GM19438 (cell line): ENCODE results near the gene KCTD7.
A peak's percentile ranks its signal among the peaks of the same experiment; 100 is the strongest.
"Not testable (repeated sequence)": the region's sequence is repeated elsewhere in the genome, so short reads cannot be mapped to it uniquely, and the experiment has no call there.

Experiments
- ATAC-seq: cut with Tn5 transposase; IDR thresholded peaks from one replicate; pipeline ENCODE4 v1.9.1; 2021; ENCODE audit warnings: low read depth; ENCODE audit not compliant: unreplicated experiment

KCTD7 gene

GRCh38 chr7:66643395-66643794 lies 14.7 kb downstream of the KCTD7 start:
- ATAC-seq, result no peak

GRCh38 chr7:66651026-66651425 lies 22.3 kb downstream of the KCTD7 start:
- not testable (repeated sequence) for ATAC-seq

GRCh38 chr7:66653719-66654274 lies 25.1 kb downstream of the KCTD7 start:
- ATAC-seq, result not testable (repeated sequence)

- peak; percentile 87 for ATAC-seq
Observed at GRCh38 chr7:66654275-66655112, 25.8 kb downstream of the KCTD7 start.

GRCh38 chr7:66655113-66655806 lies 26.6 kb downstream of the KCTD7 start:
- peak; percentile 11 for ATAC-seq

- ATAC-seq, result not testable (repeated sequence)
Observed at GRCh38 chr7:66655826-66656485, 27.3 kb downstream of the KCTD7 start.

- ATAC-seq, result no peak
Observed at GRCh38 chr7:66657798-66658197, 29.1 kb downstream of the KCTD7 start.

- no peak for ATAC-seq
Observed at GRCh38 chr7:66662646-66663264, 34.1 kb downstream of the KCTD7 start.

GRCh38 chr7:66664590-66665293 lies 36.1 kb downstream of the KCTD7 start:
- no peak for ATAC-seq

- no peak for ATAC-seq
Observed at GRCh38 chr7:66666313-66666952, 37.8 kb downstream of the KCTD7 start.

- ATAC-seq, result no peak
Observed at GRCh38 chr7:66667023-66667728, 38.5 kb downstream of the KCTD7 start.

GRCh38 chr7:66668112-66668511 lies 39.4 kb downstream of the KCTD7 start:
- ATAC-seq, result no peak

GRCh38 chr7:66668677-66669076 lies 40.0 kb downstream of the KCTD7 start:
- no peak for ATAC-seq

- no peak for ATAC-seq
Observed at GRCh38 chr7:66669088-66669487, 40.4 kb downstream of the KCTD7 start.

GRCh38 chr7:66669496-66669895 lies 40.8 kb downstream of the KCTD7 start:
- ATAC-seq, result no peak

GRCh38 chr7:66671034-66671433 lies 42.4 kb downstream of the KCTD7 start:
- no peak for ATAC-seq

- not testable (repeated sequence) for ATAC-seq
Observed at GRCh38 chr7:66671486-66671885, 42.8 kb downstream of the KCTD7 start.

- ATAC-seq, result not testable (repeated sequence)
Observed at GRCh38 chr7:66672432-66673123, 43.9 kb downstream of the KCTD7 start.
